Colonic mucosa (tissue), 4 donors: ENCODE data around the gene KDM2A. TPM values are rescaled to one million over a fixed set of nuclear protein-coding genes. Genes with fewer than 3 reads are reported as not detected.

ENCODE experiments used
- DNase-seq: peaks from one replicate; pipeline ENCODE4 v3.0.0-alpha.2; 2020
- H3K27ac ChIP-seq: fragments of 200-600 bp; one replicate; pipeline ENCODE4 v1.8.0; 2021
- H3K27me3 ChIP-seq: fragments of 200-600 bp; one replicate; pipeline ENCODE4 v1.8.0; 2021
- H3K36me3 ChIP-seq: fragments of 200-600 bp; one replicate; pipeline ENCODE4 v1.8.0; 2021
- H3K4me1 ChIP-seq: fragments of 200-600 bp; one replicate; pipeline ENCODE4 v1.8.0; 2021; ENCODE audit warnings: mild to moderate bottlenecking
- H3K4me3 ChIP-seq: fragments of 200-600 bp; one replicate; pipeline ENCODE4 v1.8.0; 2021
- H3K9ac ChIP-seq, 2 donors: one replicate each; pipeline ENCODE4 v1.7.0; 2013; ENCODE audit warnings: control low read depth in 2 of 2, low read depth in 2 of 2, low read length in 2 of 2
- H3K9me3 ChIP-seq: fragments of 200-600 bp; one replicate; pipeline ENCODE4 v1.8.0; 2021
- intact Hi-C: fragments of 100-400 bp; cut with DNase I; formaldehyde crosslinking; loops from one replicate; pipeline ENCODE4 v1.14.1; 2022
- total RNA-seq, 2 donors: library from RNA; stranded (reverse); fragmentation: NEBNext Ultra II Directional in 1 of 2; extraction: Animal tissue kit (Norgen Biotek cat#: 25700) in 1 of 2; gene quantifications; one replicate each; pipeline ENCODE4 v1.2.1, GENCODE V29; 2021
- TF ChIP-seq, protein P1 (sequence below): fragments of 200-600 bp; IDR thresholded peaks from one replicate; pipeline ENCODE4 v1.8.0; 2022; ENCODE audit warnings: antibody characterized with exemption, mild to moderate bottlenecking
- donor health status: healthy.
- donor health status: DM: no; HTN: no; CAD: no.
- donor health status: DM: no; HTN: no; CAD: no.

KDM2A gene
- total RNA-seq, 2 donors from 2014 or later = 63.3 to 80.6 TPM

DNA sequence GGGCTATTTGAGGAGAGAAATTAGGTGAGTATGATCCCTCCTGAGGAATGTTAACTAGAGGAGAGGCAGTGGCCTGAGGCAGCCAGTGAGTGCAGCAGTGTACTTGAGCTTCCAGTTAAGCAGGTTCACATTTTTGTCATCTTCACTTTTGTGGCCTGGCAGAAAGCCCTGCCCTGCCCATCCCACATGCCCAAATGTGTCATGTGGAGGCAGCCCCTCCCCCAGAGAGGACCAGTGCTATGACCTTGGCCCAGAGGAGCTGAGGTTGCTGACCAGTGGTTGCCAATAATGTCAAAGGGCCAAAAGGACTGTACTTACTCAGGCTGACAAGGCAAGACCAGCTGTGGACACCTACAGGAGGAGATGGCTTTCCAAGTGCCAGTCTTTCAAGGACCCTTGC lies 129.6 kb downstream of the KDM2A start:
- Histone ChIP-seq H3K27me3 (no peaks in the 10 kb centered on the region), H3K4me1 (no peaks in the 10 kb centered on the region), H3K9me3 (no peaks in the 10 kb centered on the region), H3K4me3 (no peak overlapping the region), H3K9ac (no peak overlapping the region), H3K36me3 (peaks cover 54% of the 10 kb centered on the region), H3K27ac (no peak overlapping the region)
- TF ChIP-seq, protein P1, sequence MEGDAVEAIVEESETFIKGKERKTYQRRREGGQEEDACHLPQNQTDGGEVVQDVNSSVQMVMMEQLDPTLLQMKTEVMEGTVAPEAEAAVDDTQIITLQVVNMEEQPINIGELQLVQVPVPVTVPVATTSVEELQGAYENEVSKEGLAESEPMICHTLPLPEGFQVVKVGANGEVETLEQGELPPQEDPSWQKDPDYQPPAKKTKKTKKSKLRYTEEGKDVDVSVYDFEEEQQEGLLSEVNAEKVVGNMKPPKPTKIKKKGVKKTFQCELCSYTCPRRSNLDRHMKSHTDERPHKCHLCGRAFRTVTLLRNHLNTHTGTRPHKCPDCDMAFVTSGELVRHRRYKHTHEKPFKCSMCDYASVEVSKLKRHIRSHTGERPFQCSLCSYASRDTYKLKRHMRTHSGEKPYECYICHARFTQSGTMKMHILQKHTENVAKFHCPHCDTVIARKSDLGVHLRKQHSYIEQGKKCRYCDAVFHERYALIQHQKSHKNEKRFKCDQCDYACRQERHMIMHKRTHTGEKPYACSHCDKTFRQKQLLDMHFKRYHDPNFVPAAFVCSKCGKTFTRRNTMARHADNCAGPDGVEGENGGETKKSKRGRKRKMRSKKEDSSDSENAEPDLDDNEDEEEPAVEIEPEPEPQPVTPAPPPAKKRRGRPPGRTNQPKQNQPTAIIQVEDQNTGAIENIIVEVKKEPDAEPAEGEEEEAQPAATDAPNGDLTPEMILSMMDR = no peak
- intact Hi-C loops = no loop called here
- DNase-seq = no peak

GRCh38 chr11:67250059-67251043 lies 131.3 kb downstream of the KDM2A start:
- TF ChIP-seq, protein P1 = no peak
- Histone ChIP-seq H3K27me3 (no peaks in the 10 kb centered on the region), H3K9me3 (no peaks in the 10 kb centered on the region), H3K27ac (no peak overlapping the region), H3K36me3 (peaks cover 64% of the 10 kb centered on the region), H3K4me1 (no peaks in the 10 kb centered on the region), H3K9ac (no peak overlapping the region), H3K4me3 (no peak overlapping the region)
- no peak for DNase-seq
- intact Hi-C loops = no loop called here

- DNase-seq = no peak
- H3K9ac ChIP-seq = no peak overlapping the region
- no peaks in the 10 kb centered on the region for H3K9me3 ChIP-seq
- intact Hi-C loops = no loop called here
- no peak overlapping the region for H3K4me3 ChIP-seq
- H3K36me3 ChIP-seq = peaks cover 61% of the 10 kb centered on the region
- TF ChIP-seq, protein P1 = no peak
- H3K4me1 ChIP-seq = no peaks in the 10 kb centered on the region
- H3K27me3 ChIP-seq = no peaks in the 10 kb centered on the region
- H3K27ac ChIP-seq = no peak overlapping the region
Observed at GRCh38 chr11:67251841-67252240, 132.8 kb downstream of the KDM2A start.

- TF ChIP-seq, protein P1 = no peak
- Histone ChIP-seq H3K9me3 (no peaks in the 10 kb centered on the region), H3K4me1 (no peaks in the 10 kb centered on the region), H3K4me3 (no peak overlapping the region), H3K36me3 (peaks cover 54% of the 10 kb centered on the region), H3K27me3 (no peaks in the 10 kb centered on the region), H3K9ac (no peak overlapping the region), H3K27ac (no peak overlapping the region)
- intact Hi-C loops = no loop called here
- DNase-seq = no peak
Observed at GRCh38 chr11:67252831-67253239, 133.8 kb downstream of the KDM2A start.

DNA sequence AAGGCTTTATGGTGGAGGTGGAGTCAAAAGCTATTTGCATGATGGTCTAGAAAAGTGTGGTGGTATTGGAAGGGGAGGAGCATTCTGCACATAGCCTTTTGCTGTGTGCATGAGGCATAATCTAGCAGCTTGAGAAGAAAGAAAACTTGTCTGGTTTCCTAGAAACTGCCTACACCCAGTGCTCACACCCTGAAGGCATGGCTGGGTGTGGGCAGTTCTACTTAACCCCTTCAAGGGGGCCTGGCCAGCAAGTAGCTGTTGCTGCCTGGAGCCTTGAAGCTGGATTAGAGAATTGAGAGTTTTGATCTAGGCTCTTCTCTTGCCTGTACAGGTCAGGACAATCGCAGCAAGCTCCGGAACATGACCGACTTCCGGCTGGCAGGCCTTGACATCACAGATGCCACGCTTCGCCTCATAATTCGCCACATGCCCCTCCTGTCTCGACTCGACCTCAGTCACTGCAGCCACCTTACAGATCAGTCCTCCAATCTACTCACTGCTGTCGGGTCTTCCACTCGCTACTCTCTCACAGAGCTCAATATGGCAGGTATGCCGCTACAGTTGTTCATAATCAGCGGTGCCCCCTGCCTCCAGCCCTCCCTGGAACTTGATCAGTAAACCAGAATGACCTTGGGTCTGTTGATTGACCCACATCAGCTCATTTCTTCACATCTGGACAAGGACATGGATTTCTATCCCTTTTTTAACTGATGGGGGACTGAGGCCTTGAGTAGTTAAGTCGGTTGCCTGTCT lies 135.0 kb downstream of the KDM2A start:
- Histone ChIP-seq H3K36me3 (peaks cover 42% of the 10 kb centered on the region), H3K9ac (no peak overlapping the region), H3K4me1 (no peaks in the 10 kb centered on the region), H3K27me3 (no peaks in the 10 kb centered on the region), H3K4me3 (no peak overlapping the region), H3K27ac (no peak overlapping the region), H3K9me3 (no peaks in the 10 kb centered on the region)
- DNase-seq = no peak
- TF ChIP-seq, protein P1 = no peak
- intact Hi-C loops = no loop called here
